Duodenal mucosa (tissue), 2 donors: ENCODE results near the gene PEAK3.

Experiments used
- H3K27ac ChIP-seq: one replicate; pipeline ENCODE4 v1.7.0; 2013; ENCODE audit warnings: low read depth, low read length
- H3K27me3 ChIP-seq, 2 donors: one replicate each; pipeline ENCODE4 v1.7.0; 2013; ENCODE audit warnings: low read length in 2 of 2, control low read depth in 1 of 2; ENCODE audit not compliant: insufficient read depth in 2 of 2, control insufficient read depth in 1 of 2
- H3K36me3 ChIP-seq, 2 donors: one replicate each; pipeline ENCODE4 v1.7.0; 2013; ENCODE audit warnings: low read length in 2 of 2, control low read depth in 1 of 2; ENCODE audit not compliant: insufficient read depth in 2 of 2, control insufficient read depth in 1 of 2
- H3K4me1 ChIP-seq, 2 donors: one replicate each; pipeline ENCODE4 v1.7.0; 2013; ENCODE audit warnings: low read length in 2 of 2, control low read depth in 1 of 2; ENCODE audit not compliant: insufficient read depth in 2 of 2, control insufficient read depth in 1 of 2
- H3K4me3 ChIP-seq, 2 donors: one replicate each; pipeline ENCODE4 v1.7.0; 2013; ENCODE audit warnings: low read length in 2 of 2, low read depth in 1 of 2
- H3K9ac ChIP-seq, 2 donors: one replicate each; pipeline ENCODE4 v1.7.0; 2013; ENCODE audit warnings: low read length in 2 of 2, low read depth in 1 of 2
- H3K9me3 ChIP-seq, 2 donors: one replicate each; pipeline ENCODE4 v1.7.0; 2013; ENCODE audit warnings: low read length in 2 of 2, control low read depth in 1 of 2; ENCODE audit not compliant: control insufficient read depth in 1 of 2

Gene PEAK3

GRCh38 chr19:2315818-2316353 lies 33.9 kb upstream of the PEAK3 start:
- Histone ChIP-seq H3K27me3 (peaks cover 0 to 7% of the 10 kb centered on the region in 2 donors), H3K27ac (no peak overlapping the region), H3K9ac (no peak overlapping the region), H3K9me3 (peaks cover 0 to 3% of the 10 kb centered on the region in 2 donors), H3K4me1 (no peaks in the 10 kb centered on the region), H3K36me3 (no peaks in the 10 kb centered on the region), H3K4me3 (no peak overlapping the region)

GRCh38 chr19:2315121-2315817 lies 33.3 kb upstream of the PEAK3 start:
- Histone ChIP-seq H3K36me3 (no peaks in the 10 kb centered on the region), H3K4me3 (no peak overlapping the region), H3K4me1 (no peaks in the 10 kb centered on the region), H3K9ac (no peak overlapping the region), H3K27ac (no peak overlapping the region), H3K27me3 (peaks cover under 1 to 8% of the 10 kb centered on the region in 2 donors), H3K9me3 (peaks cover 0 to 3% of the 10 kb centered on the region in 2 donors)

- Histone ChIP-seq H3K36me3 (no peaks in the 10 kb centered on the region), H3K4me3 (no peak overlapping the region), H3K9me3 (peaks cover 0 to 3% of the 10 kb centered on the region in 2 donors), H3K4me1 (no peaks in the 10 kb centered on the region), H3K9ac (no peak overlapping the region), H3K27me3 (peaks cover 3 to 24% of the 10 kb centered on the region in 2 donors), H3K27ac (no peak overlapping the region)
Measured at GRCh38 chr19:2312820-2313501, 31.0 kb upstream of the PEAK3 start.

GRCh38 chr19:2311093-2311492 lies 29.1 kb upstream of the PEAK3 start:
- Histone ChIP-seq H3K27ac (no peak overlapping the region), H3K36me3 (no peaks in the 10 kb centered on the region), H3K9ac (no peak overlapping the region), H3K27me3 (peaks cover 21 to 31% of the 10 kb centered on the region in 2 donors), H3K9me3 (peaks cover 0 to 3% of the 10 kb centered on the region in 2 donors), H3K4me1 (no peaks in the 10 kb centered on the region), H3K4me3 (no peak overlapping the region)

GRCh38 chr19:2309734-2310362 lies 27.9 kb upstream of the PEAK3 start:
- H3K36me3 ChIP-seq, result no peaks in the 10 kb centered on the region
- no peak overlapping the region for H3K9ac ChIP-seq
- peaks cover 3 to 5% of the 10 kb centered on the region in 2 donors for H3K4me1 ChIP-seq
- H3K9me3 ChIP-seq, result peaks cover 0 to 2% of the 10 kb centered on the region in 2 donors
- H3K4me3 ChIP-seq, result no peak overlapping the region
- peaks cover 24 to 31% of the 10 kb centered on the region in 2 donors for H3K27me3 ChIP-seq
- H3K27ac ChIP-seq, result no peak overlapping the region

- Histone ChIP-seq H3K4me1 (peaks cover 3 to 8% of the 10 kb centered on the region in 2 donors), H3K9ac (no peak within 1 kb of the TSS), H3K27ac (no peak within 1 kb of the TSS), H3K36me3 (no peaks in the 10 kb centered on the region), H3K4me3 (no peak within 1 kb of the TSS), H3K9me3 (no peaks in the 10 kb centered on the region), H3K27me3 (peaks cover 24 to 34% of the 10 kb centered on the region in 2 donors)
Measured at GRCh38 chr19:2308114-2308556, 26.2 kb upstream of the PEAK3 start, which contains the start of gene LINGO3. LINGO3 (minus strand) TSS chr19:2308154; CDS start chr19:2291776, 16,378 bp downstream.

GRCh38 chr19:2307518-2308012 lies 25.6 kb upstream of the PEAK3 start:
- no peaks in the 10 kb centered on the region for H3K36me3 ChIP-seq
- H3K27me3 ChIP-seq, result peaks cover 24 to 35% of the 10 kb centered on the region in 2 donors
- H3K27ac ChIP-seq, result no peak overlapping the region
- H3K4me3 ChIP-seq, result no peak overlapping the region
- no peaks in the 10 kb centered on the region for H3K9me3 ChIP-seq
- H3K9ac ChIP-seq, result no peak overlapping the region
- peaks cover 3 to 10% of the 10 kb centered on the region in 2 donors for H3K4me1 ChIP-seq

- Histone ChIP-seq H3K27me3 (peaks cover 24 to 31% of the 10 kb centered on the region in 2 donors), H3K27ac (no peak overlapping the region), H3K9ac (no peak overlapping the region), H3K36me3 (no peaks in the 10 kb centered on the region), H3K9me3 (no peaks in the 10 kb centered on the region), H3K4me3 (no peak overlapping the region), H3K4me1 (peaks cover 3 to 11% of the 10 kb centered on the region in 2 donors)
Measured at GRCh38 chr19:2306971-2307370, 25.0 kb upstream of the PEAK3 start.

- Histone ChIP-seq H3K4me1 (peaks cover 3 to 11% of the 10 kb centered on the region in 2 donors), H3K4me3 (no peak overlapping the region), H3K27me3 (peaks cover 24 to 31% of the 10 kb centered on the region in 2 donors)
Measured at GRCh38 chr19:2306281-2306806, 24.4 kb upstream of the PEAK3 start.

More at GRCh38 chr19:2306281-2306806, 24.4 kb upstream of the PEAK3 start:
- Histone ChIP-seq H3K9me3 (no peaks in the 10 kb centered on the region), H3K27ac (no peak overlapping the region), H3K9ac (no peak overlapping the region), H3K36me3 (no peaks in the 10 kb centered on the region)
